Skeletal muscle tissue (tissue), 4 donors: ENCODE data around the gene SLC39A2. TPM values are rescaled to one million over a fixed set of nuclear protein-coding genes. Genes with fewer than 3 reads are reported as not detected.

ENCODE experiments used
- H3K27ac ChIP-seq: one replicate; pipeline ENCODE4 v1.7.0; 2013; ENCODE audit warnings: mild to moderate bottlenecking, low read depth, low read length, inconsistent platforms
- H3K27me3 ChIP-seq, 3 donors: one replicate each; pipeline ENCODE4 v1.7.0; 2013; ENCODE audit warnings: low read length in 3 of 3; ENCODE audit not compliant: control insufficient read depth in 3 of 3, insufficient read depth in 3 of 3
- H3K36me3 ChIP-seq, 3 donors: one replicate each; pipeline ENCODE4 v1.7.0; 2013; ENCODE audit warnings: low read length in 3 of 3; ENCODE audit not compliant: control insufficient read depth in 3 of 3, insufficient read depth in 3 of 3
- H3K4me1 ChIP-seq, 3 donors: one replicate each; pipeline ENCODE4 v1.7.0; 2013; ENCODE audit warnings: low read length in 3 of 3, mild to moderate bottlenecking in 3 of 3; ENCODE audit not compliant: control insufficient read depth in 3 of 3, insufficient read depth in 3 of 3
- H3K4me3 ChIP-seq, 3 donors: one replicate each; pipeline ENCODE4 v1.7.0; 2013; ENCODE audit warnings: low read length in 3 of 3
- H3K9ac ChIP-seq, 3 donors: one replicate each; pipeline ENCODE4 v1.7.0; 2013; ENCODE audit warnings: low read length in 3 of 3, mild to moderate bottlenecking in 3 of 3, moderate library complexity in 2 of 3, low read depth in 1 of 3
- H3K9me3 ChIP-seq, 3 donors: one replicate each; pipeline ENCODE4 v1.7.0; 2013; ENCODE audit warnings: low read length in 3 of 3; ENCODE audit not compliant: control insufficient read depth in 3 of 3
- total RNA-seq: library from RNA; depleted of rRNA; stranded (reverse); fragments of >200 nt; gene quantifications from one replicate; pipeline ENCODE4 v1.2.3, GENCODE V29; 2014
- donor health status: Osteomylitis.

SLC39A2 gene
- total RNA-seq, 1 donor from 2014 or later = not detected

DNA sequence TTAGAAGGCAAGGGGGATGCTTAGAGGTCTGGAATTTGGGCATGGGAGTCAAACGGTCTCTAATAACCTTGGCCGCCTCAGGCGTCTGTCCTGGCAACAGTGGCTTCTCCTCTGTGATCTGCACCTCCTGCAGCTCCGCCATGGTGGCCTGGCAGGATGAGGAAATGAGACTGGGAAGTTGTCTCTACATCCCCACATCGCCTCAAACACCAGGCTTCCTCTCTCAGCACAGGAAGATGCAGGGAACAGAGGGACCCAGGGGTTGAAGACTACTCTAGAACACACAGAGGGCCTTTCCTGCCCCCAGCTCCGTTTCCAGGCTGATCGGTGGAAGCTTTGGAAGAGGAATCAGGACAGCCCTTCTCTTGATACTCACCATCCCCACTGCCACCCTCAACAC, 24.1 kb downstream of the SLC39A2 start:
- Histone ChIP-seq H3K4me1 (peaks cover 66 to 81% (median 73%) of the 10 kb centered on the region in 3 donors), H3K9me3 (no peaks in the 10 kb centered on the region), H3K36me3 (peaks cover 43 to 49% (median 46%) of the 10 kb centered on the region in 3 donors), H3K27me3 (no peaks in the 10 kb centered on the region), H3K9ac (peak overlapping the region; percentile 91 to 98 (median 94)), H3K27ac (peak overlapping the region; percentile 98), H3K4me3 (peak overlapping the region; percentile 73 to 93 (median 88))

DNA sequence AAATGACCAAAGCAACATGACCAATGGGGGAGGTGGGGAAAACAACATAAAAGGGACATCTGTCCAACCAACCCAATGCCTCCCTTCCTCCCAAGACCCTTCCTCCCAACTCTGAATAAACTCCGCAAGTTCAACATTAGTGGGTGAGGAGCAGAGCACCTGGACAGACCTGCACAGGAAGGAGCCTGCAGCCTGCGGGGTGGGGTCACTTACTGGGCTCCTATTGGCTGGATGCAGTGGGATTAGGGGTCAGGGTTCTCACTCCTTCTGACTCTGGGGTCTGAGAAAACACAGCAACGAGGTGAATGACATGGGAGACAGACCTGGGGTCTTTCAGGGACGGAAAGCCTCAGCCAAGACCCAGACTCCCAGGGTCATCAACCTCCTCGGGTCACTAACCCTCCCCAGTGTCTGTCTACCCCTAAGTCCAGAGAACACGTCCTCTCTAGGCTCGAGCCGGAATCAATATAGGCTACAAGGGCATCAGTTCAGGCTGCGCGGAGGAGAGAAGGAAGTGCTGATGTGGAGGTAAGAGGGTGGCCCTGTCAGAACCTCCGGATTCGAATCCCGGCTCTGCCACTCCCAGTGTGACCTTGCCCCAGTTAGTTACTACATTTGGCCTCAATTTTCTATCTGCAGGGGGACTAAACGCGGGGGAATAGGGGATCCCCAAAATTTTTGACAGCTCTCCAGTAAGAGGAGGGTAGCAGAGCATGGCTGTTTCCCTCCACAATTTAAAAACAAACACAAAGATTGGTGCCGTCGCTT, 24.9 kb downstream of the SLC39A2 start:
- peak overlapping the region; percentile 73 to 93 (median 88) for H3K4me3 ChIP-seq
- peak overlapping the region; percentile 91 to 98 (median 94) for H3K9ac ChIP-seq
- no peaks in the 10 kb centered on the region for H3K9me3 ChIP-seq
- H3K36me3 ChIP-seq = peaks cover 34 to 40% (median 37%) of the 10 kb centered on the region in 3 donors
- H3K27me3 ChIP-seq = no peaks in the 10 kb centered on the region
- H3K27ac ChIP-seq = peak overlapping the region; percentile 98
- H3K4me1 ChIP-seq = peaks cover 59 to 72% (median 64%) of the 10 kb centered on the region in 3 donors

DNA sequence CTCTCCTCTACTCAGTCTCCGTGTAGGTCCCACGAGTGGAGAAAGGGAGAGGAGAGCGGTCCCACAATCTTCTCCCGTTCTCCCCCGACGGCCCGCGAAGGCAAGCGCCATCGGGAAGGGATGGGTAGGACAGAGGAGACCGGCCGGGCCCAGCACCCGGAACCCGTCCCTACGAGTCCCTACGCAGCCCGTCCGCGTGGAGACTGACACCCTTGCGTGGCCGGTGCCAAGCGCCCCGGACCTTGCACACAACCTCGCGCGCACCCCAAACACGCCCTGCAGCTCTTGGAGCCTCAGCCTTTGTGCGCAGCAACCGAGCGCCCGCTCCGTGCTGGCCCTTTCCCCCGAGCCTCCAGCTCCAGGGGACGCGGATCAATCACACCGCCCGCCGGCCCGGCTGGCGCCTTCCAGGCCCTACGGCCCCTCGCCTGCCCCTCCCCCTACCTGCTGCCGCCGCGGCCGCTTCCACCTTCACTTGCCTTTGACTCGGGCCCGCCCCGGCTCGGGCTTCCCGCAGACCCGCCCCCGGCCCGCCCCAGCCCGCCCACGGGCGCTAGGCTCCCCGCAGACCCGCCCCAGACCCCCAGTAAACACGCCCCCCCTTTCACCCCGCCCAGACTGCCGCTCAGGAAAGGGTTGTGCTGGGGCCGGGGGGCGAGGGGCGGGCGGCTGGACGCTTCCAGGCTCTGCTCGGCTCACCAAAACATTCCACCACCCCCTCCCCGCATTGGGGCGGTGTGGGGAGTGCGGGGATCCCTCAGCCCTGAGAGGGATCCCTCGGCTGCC, 25.7 kb downstream of the SLC39A2 start, which contains the start of gene NDRG2:
Gene NDRG2, minus strand, starts transcription at position 477 of the 786 bp plus-strand sequence. CDS start 1,746 bp downstream, outside the sequence.
- Histone ChIP-seq H3K27me3 (no peaks in the 10 kb centered on the region), H3K9ac (peak within 1 kb of the TSS; percentile 91 to 98 (median 94)), H3K27ac (peak within 1 kb of the TSS; percentile 98), H3K36me3 (peaks cover 27 to 33% (median 30%) of the 10 kb centered on the region in 3 donors), H3K4me1 (peaks cover 57 to 68% (median 58%) of the 10 kb centered on the region in 3 donors), H3K9me3 (no peaks in the 10 kb centered on the region), H3K4me3 (peak within 1 kb of the TSS; percentile 78 to 93 (median 88))

DNA sequence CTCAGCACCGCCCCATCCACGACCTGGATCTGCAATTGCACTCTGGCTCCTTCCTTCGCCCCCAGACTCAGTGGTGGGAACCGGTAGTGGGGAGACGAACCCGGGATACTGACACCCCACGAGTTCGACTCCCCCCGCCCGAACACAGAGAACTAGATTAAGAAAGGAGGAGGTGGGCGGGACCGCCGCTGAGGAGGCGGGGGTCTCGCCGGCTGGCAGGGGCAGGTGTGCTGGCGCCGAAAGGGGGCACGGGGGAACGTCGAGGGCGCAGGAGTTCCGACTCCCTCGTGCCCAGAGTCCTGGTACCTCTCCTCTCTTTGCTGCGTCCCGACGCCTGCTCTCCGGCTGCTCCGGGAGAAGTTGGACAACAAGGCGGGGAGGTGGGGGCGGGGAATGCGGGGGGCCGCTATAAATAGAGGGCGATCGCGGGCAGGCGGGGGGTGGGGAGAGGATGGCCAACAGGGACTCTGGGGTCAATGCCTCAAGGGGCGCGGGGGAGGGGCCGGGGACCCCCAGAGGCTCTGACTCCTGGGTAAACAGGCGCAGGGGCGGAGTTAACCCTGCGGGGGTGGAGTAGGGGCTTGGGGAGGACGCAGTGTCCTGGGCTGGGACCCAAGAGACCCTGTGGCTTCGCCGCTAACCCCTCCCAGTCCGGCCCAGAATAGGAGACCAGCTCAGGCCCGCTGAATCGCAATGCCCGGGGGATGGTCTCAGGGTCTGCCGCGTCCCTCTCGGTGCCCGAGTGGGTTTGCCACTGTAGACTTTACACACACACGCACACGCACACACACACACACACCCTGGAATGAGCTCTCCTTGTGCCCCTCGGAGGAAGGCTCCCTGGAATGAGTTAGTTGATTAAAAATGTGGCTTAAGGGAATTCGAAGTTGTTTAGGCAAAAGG, 26.5 kb downstream of the SLC39A2 start:
- Histone ChIP-seq H3K4me3 (peak overlapping the region; percentile 70 to 86 (median 78)), H3K4me1 (peaks cover 52 to 64% (median 55%) of the 10 kb centered on the region in 3 donors), H3K27ac (peak overlapping the region; percentile 98), H3K27me3 (no peaks in the 10 kb centered on the region), H3K36me3 (peaks cover 19 to 28% (median 23%) of the 10 kb centered on the region in 3 donors), H3K9ac (peak overlapping the region; percentile 79 to 97 (median 90)), H3K9me3 (no peaks in the 10 kb centered on the region)

DNA sequence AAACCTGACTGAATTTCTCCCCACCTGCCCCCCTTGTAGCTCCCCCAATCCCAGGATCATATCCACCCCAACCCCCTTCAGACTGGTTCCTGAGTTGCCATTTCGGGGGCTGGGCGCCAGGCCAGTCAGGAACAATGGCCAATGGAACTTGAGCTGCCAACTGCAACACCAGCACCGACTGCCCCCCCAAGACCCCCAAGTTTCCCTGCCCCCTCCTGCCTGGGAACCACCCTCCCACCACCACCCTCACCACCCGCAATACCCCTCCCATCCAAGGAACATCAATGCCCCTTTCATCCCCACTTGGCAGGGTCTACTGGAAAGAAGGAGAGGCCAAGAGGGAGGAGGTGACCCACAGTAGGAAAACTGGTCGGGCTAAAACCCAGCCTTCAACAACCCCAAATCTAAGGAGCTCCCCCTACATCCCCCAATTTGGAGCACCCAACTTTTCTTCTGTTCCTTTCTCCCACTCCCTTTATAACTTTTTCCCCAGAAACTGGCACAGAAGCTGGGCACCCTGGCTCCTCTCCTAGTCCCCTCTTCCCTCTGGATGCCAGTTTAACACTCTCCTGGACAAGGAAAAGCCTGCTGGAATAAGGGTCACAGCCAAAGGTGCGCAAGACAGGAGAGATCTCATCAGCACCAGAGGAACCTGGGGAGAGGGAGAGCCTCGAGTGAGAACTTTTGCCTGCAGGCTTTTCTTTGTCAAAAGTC, 27.3 kb downstream of the SLC39A2 start:
- Histone ChIP-seq H3K9ac (peak overlapping the region; percentile 62 to 83 (median 81)), H3K4me1 (peaks cover 44 to 56% (median 47%) of the 10 kb centered on the region in 3 donors)

GRCh38 chr14:21026988-21027315, 27.9 kb downstream of the SLC39A2 start:
- peaks cover 39 to 53% (median 46%) of the 10 kb centered on the region in 3 donors for H3K4me1 ChIP-seq
- peak overlapping the region; percentile 40 to 76 (median 66) for H3K9ac ChIP-seq
- H3K27me3 ChIP-seq = no peaks in the 10 kb centered on the region
- no peak overlapping the region for H3K4me3 ChIP-seq
- no peaks in the 10 kb centered on the region for H3K9me3 ChIP-seq
- peaks cover 6 to 14% (median 10%) of the 10 kb centered on the region in 3 donors for H3K36me3 ChIP-seq
- H3K27ac ChIP-seq = peak overlapping the region; percentile 98

More for the DNA sequence above, 27.3 kb downstream of the SLC39A2 start:
- Histone ChIP-seq H3K36me3 (peaks cover 11 to 20% (median 15%) of the 10 kb centered on the region in 3 donors), H3K27ac (peak overlapping the region; percentile 98), H3K4me3 (peak overlapping the region; percentile 43 to 63 (median 58)), H3K27me3 (no peaks in the 10 kb centered on the region), H3K9me3 (no peaks in the 10 kb centered on the region)

GRCh38 chr14:21029917-21030316, 30.8 kb downstream of the SLC39A2 start, which contains the start of gene TPPP2:
TPPP2 (plus strand) TSS chr14:21030217; CDS start chr14:21030582, 365 bp downstream.
- Histone ChIP-seq H3K4me3 (no peak within 1 kb of the TSS), H3K27me3 (no peaks in the 10 kb centered on the region), H3K9me3 (no peaks in the 10 kb centered on the region), H3K36me3 (no peaks in the 10 kb centered on the region), H3K9ac (no peak within 1 kb of the TSS), H3K27ac (no peak within 1 kb of the TSS), H3K4me1 (peaks cover 25 to 51% (median 48%) of the 10 kb centered on the region in 3 donors)

- H3K4me1 ChIP-seq = peaks cover 25 to 51% (median 48%) of the 10 kb centered on the region in 3 donors
- no peaks in the 10 kb centered on the region for H3K27me3 ChIP-seq
- no peak overlapping the region for H3K4me3 ChIP-seq
- H3K27ac ChIP-seq = no peak overlapping the region
- H3K9ac ChIP-seq = no peak overlapping the region
- H3K36me3 ChIP-seq = no peaks in the 10 kb centered on the region
- no peaks in the 10 kb centered on the region for H3K9me3 ChIP-seq
These were observed 31.4 kb downstream of the SLC39A2 start for GRCh38 chr14:21030531-21030930.
